Peyer's patch (tissue), 4 donors: ENCODE measurements around the gene PLIN5.

Experiments used
- POLR2A ChIP-seq, 2 donors: fragments of 450-650 bp; IDR thresholded peaks; one replicate each; pipeline ENCODE4 v1.5.1; 2017; ENCODE audit warnings: antibody characterized with exemption in 2 of 2, mild to moderate bottlenecking in 2 of 2, moderate library complexity in 2 of 2
- TF ChIP-seq, protein P1 (sequence below), 6 experiments: fragments of 450-650 bp in 4 of 6; fragments of 200-600 bp in 2 of 6; sonication (generic) in 1 of 6; IDR thresholded peaks; one replicate each; pipeline ENCODE4 v1.5.1; 2017 to 2019; ENCODE audit warnings: antibody characterized with exemption in 6 of 6, mild to moderate bottlenecking in 3 of 6, moderate library complexity in 1 of 6

DNA sequence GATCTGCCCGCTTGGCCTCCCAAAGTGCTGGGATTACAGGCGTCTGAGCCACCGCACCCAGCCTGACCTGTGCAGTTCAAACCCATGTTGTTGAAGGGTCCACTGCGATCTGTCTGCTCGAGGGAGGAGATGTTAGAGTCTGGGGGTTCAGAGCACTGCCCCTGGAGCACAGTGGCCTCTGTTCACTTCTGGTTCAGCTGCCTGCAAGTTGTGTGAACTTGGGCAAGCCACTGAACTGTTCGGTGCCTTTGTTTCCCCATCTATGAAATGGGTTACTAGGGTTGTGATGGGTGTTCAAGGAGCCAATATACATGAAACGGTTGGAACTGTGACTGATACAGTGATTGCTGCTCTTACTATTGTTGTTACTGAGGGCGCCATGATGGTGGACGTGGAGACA, 1.7 kb downstream of the PLIN5 start:
- TF ChIP-seq, protein P1, sequence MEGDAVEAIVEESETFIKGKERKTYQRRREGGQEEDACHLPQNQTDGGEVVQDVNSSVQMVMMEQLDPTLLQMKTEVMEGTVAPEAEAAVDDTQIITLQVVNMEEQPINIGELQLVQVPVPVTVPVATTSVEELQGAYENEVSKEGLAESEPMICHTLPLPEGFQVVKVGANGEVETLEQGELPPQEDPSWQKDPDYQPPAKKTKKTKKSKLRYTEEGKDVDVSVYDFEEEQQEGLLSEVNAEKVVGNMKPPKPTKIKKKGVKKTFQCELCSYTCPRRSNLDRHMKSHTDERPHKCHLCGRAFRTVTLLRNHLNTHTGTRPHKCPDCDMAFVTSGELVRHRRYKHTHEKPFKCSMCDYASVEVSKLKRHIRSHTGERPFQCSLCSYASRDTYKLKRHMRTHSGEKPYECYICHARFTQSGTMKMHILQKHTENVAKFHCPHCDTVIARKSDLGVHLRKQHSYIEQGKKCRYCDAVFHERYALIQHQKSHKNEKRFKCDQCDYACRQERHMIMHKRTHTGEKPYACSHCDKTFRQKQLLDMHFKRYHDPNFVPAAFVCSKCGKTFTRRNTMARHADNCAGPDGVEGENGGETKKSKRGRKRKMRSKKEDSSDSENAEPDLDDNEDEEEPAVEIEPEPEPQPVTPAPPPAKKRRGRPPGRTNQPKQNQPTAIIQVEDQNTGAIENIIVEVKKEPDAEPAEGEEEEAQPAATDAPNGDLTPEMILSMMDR (IDR thresholded peaks at IDR 0.05): no peak
- no peak for TF ChIP-seq POLR2A (IDR thresholded peaks at IDR 0.05)
